ENCODE results near the gene FGF23. TPM values are rescaled to one million over a fixed set of nuclear protein-coding genes. Genes with fewer than 3 reads are reported as not detected.

Gene FGF23
- total RNA-seq: not detected in 2 replicates

DNA sequence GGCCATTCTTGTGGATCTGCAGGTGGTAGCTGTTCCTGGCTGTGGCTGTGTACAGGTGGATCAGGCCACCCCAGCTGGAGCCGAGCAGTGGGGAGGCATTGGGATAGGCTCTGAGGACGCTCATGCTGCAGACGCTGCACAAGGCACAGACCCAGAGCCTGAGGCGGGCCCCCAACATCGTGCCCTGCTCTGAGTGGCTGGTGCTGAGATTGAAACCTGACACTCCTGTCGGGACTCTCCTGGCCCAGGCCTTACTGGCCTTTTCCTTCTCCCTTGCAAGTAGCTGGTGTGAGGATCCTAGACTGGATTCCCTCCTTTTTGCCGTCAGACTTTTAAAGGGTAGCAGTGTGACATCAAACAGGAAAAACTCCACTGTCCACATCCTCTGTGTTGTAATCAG is at the start of gene FGF23:
Gene FGF23 (minus strand): TSS at position 308 of the 400 bp plus-strand sequence. CDS start 130 bp downstream, at position 178.

DNA sequence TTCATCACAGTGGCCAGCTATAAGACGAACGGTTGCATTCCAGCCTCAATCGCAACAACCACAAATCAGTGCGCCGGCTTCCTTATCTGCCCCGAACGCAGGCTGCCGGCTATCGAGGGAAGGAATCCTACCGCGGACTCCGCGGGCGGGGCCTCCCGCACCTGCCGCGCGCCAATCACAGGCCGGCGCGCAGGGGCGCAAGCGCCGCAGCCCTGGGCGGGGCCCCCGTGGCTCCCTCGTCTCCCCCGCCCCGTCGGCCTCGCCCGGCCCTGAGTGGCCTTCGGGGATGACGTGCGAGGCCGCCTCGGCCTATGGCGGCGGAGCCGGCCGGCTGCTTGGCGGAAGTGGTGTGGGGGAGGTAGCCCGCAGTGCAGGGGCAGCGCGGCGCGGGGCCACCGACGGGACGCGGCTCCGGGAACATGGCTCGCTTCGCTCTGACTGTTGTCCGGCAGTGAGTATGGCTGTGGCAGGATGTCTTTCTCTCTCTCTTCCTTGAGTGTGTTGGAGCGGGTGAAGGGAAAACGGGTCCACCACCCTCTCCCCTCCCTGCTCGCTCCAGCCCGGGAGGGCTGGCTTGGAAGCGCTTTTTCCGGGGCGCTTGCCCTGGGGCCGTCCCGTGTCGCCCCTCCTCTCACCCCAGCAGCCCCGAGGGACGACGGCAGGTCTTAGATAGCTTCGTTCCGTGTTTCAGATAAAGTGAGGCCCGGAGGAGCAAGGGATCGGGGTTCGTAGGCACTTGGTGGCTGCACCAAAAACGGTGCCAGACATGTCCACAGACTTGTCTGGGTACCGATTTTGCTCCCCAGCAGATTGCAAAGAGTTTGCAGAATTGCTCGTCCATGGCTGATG is 58.4 kb downstream of the FGF23 start, which contains the start of gene TIGAR:
Gene TIGAR (plus strand): TSS at position 361 of the 849 bp plus-strand sequence. CDS start 59 bp downstream, at position 420.

Other genes starting within 250 kb of the FGF23 start
- 28.2 and 29.9 TPM in 2 replicates for gene CCND2, start 106.0 kb downstream of the FGF23 start, total RNA-seq
- gene TIGAR, start 58.5 kb downstream of the FGF23 start, total RNA-seq: 16.8 and 19.0 TPM in 2 replicates
- not detected in 2 replicates for gene FGF6, start 66.1 kb upstream of the FGF23 start, total RNA-seq
- 4.6 and 11.6 TPM in 2 replicates for gene RAD51AP1, start 159.2 kb upstream of the FGF23 start, total RNA-seq
- 45.7 and 49.1 TPM in 2 replicates for gene DYRK4, start 182.5 kb upstream of the FGF23 start, total RNA-seq

Data from endothelial cell of coronary artery (primary cell).